WTC11 (cell line): ENCODE data around the gene OGFR. TPM values are rescaled to one million over a fixed set of nuclear protein-coding genes. Genes with fewer than 3 reads are reported as not detected.

Experiments
- ATAC-seq: fragments of 200-7000 bp; cut with Tn5 transposase; 2 replicates; pipeline ENCODE4 v1.10.0; 2021; ENCODE audit warnings: mild to moderate bottlenecking, moderate library complexity
- CTCF ChIA-PET: fragments of 300-600 bp; sonication (Branson Sonifier 250); formaldehyde crosslinking; loops from one replicate; lab custom pipeline; 2021; ENCODE audit warnings: antibody characterized with exemption; lab: Charles Lee
- POLR2A ChIA-PET: fragments of 350-600 bp; sonication (Branson Sonifier 250); formaldehyde crosslinking; loops from one replicate; lab custom pipeline; 2021; ENCODE audit warnings: antibody characterized with exemption; lab: Charles Lee
- DNase-seq: peaks from one replicate; pipeline ENCODE4 v3.0.0; 2021; ENCODE audit warnings: low spot score
- H3K27ac Mint-ChIP-seq: 2 replicates; pipeline ENCODE4 v1.8.0; 2021; ENCODE audit warnings: mixed read lengths
- H3K27me3 Mint-ChIP-seq: 2 replicates; pipeline ENCODE4 v1.8.0; 2021; ENCODE audit warnings: low read depth, mild to moderate bottlenecking, moderate library complexity, mixed read lengths
- H3K36me3 Mint-ChIP-seq: 2 replicates; pipeline ENCODE4 v1.8.0; 2021; ENCODE audit warnings: mixed read lengths
- H3K4me1 Mint-ChIP-seq: 2 replicates; pipeline ENCODE4 v1.8.0; 2022; ENCODE audit warnings: mixed read lengths
- H3K4me3 Mint-ChIP-seq: 2 replicates; pipeline ENCODE4 v1.8.0; 2021; ENCODE audit warnings: mild to moderate bottlenecking, moderate library complexity, mixed read lengths
- H3K9me3 Mint-ChIP-seq: 2 replicates; pipeline ENCODE4 v1.8.0; 2021; ENCODE audit warnings: mixed read lengths
- ELF4 ChIP-seq: sonication (generic); formaldehyde crosslinking; IDR thresholded peaks from 2 replicates; pipeline ENCODE4 v1.8.1; 2022; ENCODE audit warnings: low read depth, mild to moderate bottlenecking, moderate library complexity, missing genetic modification reagents
- FOXJ3 ChIP-seq: sonication (generic); formaldehyde crosslinking; IDR thresholded peaks from 2 replicates; pipeline ENCODE4 v1.9.0; 2021; ENCODE audit warnings: missing genetic modification reagents, mild to moderate bottlenecking, borderline replicate concordance
- FOXP1 ChIP-seq: sonication (generic); formaldehyde crosslinking; IDR thresholded peaks from 2 replicates; pipeline ENCODE4 v1.8.0; 2022; ENCODE audit warnings: missing genetic modification reagents, mild to moderate bottlenecking, moderate library complexity, borderline replicate concordance
- MYBL2 ChIP-seq: sonication (generic); formaldehyde crosslinking; IDR thresholded peaks from 2 replicates; pipeline ENCODE4 v1.8.1; 2023; ENCODE audit warnings: mild to moderate bottlenecking, moderate library complexity, missing genetic modification reagents
- NFATC4 ChIP-seq: fragments of 250-450 bp; sonication (Bioruptor Pico); IDR thresholded peaks from 2 replicates; pipeline ENCODE4 v1.9.0; 2021; ENCODE audit warnings: mild to moderate bottlenecking
- RORB ChIP-seq: fragments of 250-450 bp; sonication (Bioruptor Pico); IDR thresholded peaks from 2 replicates; pipeline ENCODE4 v1.9.0; 2021; ENCODE audit warnings: mild to moderate bottlenecking
- SMAD4 ChIP-seq: sonication (generic); formaldehyde crosslinking; IDR thresholded peaks from 2 replicates; pipeline ENCODE4 v1.8.0; 2022; ENCODE audit warnings: mild to moderate bottlenecking, missing genetic modification reagents
- TCF7 ChIP-seq: sonication (generic); formaldehyde crosslinking; IDR thresholded peaks from 2 replicates; pipeline ENCODE4 v1.8.0; 2022; ENCODE audit warnings: mild to moderate bottlenecking, low read depth, missing genetic modification reagents, moderate library complexity
- ZNF121 ChIP-seq: sonication (generic); formaldehyde crosslinking; IDR thresholded peaks from 2 replicates; pipeline ENCODE4 v1.8.0; 2023; ENCODE audit warnings: missing genetic modification reagents
- ZNF219 ChIP-seq: sonication (generic); formaldehyde crosslinking; IDR thresholded peaks from 2 replicates; pipeline ENCODE4 v1.8.0; 2023; ENCODE audit warnings: missing genetic modification reagents, mild to moderate bottlenecking, borderline replicate concordance
- total RNA-seq: library from RNA; stranded (reverse); gene quantifications from 3 replicates; pipeline ENCODE4 v1.2.3, GENCODE V29; 2021
- TF ChIP-seq, protein P1 (sequence below): sonication (generic); formaldehyde crosslinking; IDR thresholded peaks from 2 replicates; pipeline ENCODE4 v1.8.0; 2022; ENCODE audit warnings: mild to moderate bottlenecking, missing genetic modification reagents
- TF ChIP-seq, protein P2 (sequence below): fragments of 250-450 bp; sonication (Bioruptor Pico); IDR thresholded peaks from 2 replicates; pipeline ENCODE4 v1.9.0; 2021; ENCODE audit warnings: mild to moderate bottlenecking
- TF ChIP-seq, protein P3 (sequence below): sonication (generic); formaldehyde crosslinking; conservative IDR thresholded peaks from 2 replicates; pipeline ENCODE4 v1.8.1; 2022; ENCODE audit warnings: mild to moderate bottlenecking, missing genetic modification reagents
- TF ChIP-seq, protein P4 (sequence below): sonication (generic); formaldehyde crosslinking; IDR thresholded peaks from 2 replicates; pipeline ENCODE4 v1.8.1; 2023; ENCODE audit warnings: mild to moderate bottlenecking, moderate library complexity, missing genetic modification reagents
- TF ChIP-seq, protein P5 (sequence below): sonication (generic); formaldehyde crosslinking; IDR thresholded peaks from 2 replicates; pipeline ENCODE4 v1.8.0; 2023; ENCODE audit warnings: mild to moderate bottlenecking, missing genetic modification reagents
- TF ChIP-seq, protein P6 (sequence below): fragments of 250-450 bp; sonication (Bioruptor Pico); IDR thresholded peaks from 2 replicates; pipeline ENCODE4 v1.9.0; 2021; ENCODE audit warnings: moderate library complexity, mild to moderate bottlenecking, inconsistent platforms, borderline replicate concordance
- TF ChIP-seq, protein P7 (sequence below): sonication (generic); formaldehyde crosslinking; IDR thresholded peaks from 2 replicates; pipeline ENCODE4 v1.8.0; 2022; ENCODE audit warnings: mild to moderate bottlenecking, missing genetic modification reagents

Gene OGFR
- total RNA-seq, 1 experiment from 2014 or later = 43.3 TPM

DNA sequence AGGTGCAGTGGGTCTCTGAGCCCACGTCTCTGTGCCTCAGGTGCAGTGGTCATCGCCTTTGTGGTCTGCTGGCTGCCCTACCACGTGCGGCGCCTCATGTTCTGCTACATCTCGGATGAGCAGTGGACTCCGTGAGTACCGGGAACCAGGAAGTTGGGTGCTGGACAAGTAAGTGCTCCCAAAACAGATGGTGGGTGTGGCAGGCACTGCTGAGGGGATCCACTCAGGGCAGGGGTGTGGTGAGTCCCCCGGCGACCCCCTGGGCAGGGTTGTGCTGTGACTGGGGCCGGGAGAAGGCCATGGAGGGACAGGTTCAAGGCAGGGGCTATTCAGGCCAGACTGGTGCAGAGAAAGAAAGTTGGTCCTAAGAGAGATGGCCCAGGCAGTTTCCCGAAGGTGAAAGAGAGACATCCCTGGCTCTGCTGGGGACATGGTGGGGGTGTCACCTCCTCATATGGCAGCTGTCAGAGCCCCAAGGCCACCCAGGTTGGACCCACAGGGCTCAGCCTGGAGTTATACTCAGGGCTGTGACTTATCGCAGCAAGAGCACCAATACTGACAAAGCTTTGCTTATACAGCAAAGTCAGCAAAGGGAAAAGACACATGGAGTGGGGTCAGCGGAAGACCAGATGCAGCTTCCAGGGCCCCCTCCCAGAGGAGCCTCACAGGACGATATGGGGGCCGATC, 46.3 kb upstream of the OGFR start:
- Mint-ChIP-seq H3K9me3 (no peaks in the 10 kb centered on the region), H3K27ac (no peak overlapping the region), H3K4me3 (no peak overlapping the region), H3K27me3 (peaks cover 7% of the 10 kb centered on the region), H3K36me3 (no peaks in the 10 kb centered on the region)
- DNase-seq (no peak), ATAC-seq (no peak)
- TF ChIP-seq, protein P1, sequence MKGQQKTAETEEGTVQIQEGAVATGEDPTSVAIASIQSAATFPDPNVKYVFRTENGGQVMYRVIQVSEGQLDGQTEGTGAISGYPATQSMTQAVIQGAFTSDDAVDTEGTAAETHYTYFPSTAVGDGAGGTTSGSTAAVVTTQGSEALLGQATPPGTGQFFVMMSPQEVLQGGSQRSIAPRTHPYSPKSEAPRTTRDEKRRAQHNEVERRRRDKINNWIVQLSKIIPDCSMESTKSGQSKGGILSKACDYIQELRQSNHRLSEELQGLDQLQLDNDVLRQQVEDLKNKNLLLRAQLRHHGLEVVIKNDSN (CRISPR knock-in tag) = no peak
- TF ChIP-seq, protein P2, sequence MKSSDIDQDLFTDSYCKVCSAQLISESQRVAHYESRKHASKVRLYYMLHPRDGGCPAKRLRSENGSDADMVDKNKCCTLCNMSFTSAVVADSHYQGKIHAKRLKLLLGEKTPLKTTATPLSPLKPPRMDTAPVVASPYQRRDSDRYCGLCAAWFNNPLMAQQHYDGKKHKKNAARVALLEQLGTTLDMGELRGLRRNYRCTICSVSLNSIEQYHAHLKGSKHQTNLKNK (CRISPR knock-in tag) = no peak
- TF ChIP-seq, all 79 proteins: peak for 0
- ChIA-PET CTCF (interaction anchor here (0.6 to 0.7 kb wide), 2 partner anchors 21 to 376 kb away, joined by 3 to 7 read pairs; no protein-coding TSS in a partner anchor), POLR2A (no interaction called here)
- no peaks in the 10 kb centered on the region; the same call in 1 of the 2 replicates for H3K4me1 Mint-ChIP-seq

DNA sequence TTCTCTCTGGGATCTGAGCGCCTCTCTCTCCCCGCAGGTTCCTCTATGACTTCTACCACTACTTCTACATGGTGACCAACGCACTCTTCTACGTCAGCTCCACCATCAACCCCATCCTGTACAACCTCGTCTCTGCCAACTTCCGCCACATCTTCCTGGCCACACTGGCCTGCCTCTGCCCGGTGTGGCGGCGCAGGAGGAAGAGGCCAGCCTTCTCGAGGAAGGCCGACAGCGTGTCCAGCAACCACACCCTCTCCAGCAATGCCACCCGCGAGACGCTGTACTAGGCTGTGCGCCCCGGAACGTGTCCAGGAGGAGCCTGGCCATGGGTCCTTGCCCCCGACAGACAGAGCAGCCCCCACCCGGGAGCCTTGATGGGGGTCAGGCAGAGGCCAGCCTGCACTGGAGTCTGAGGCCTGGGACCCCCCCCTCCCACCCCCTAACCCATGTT, 44.6 kb upstream of the OGFR start:
- Mint-ChIP-seq H3K36me3 (no peaks in the 10 kb centered on the region), H3K9me3 (no peaks in the 10 kb centered on the region), H3K4me1 (no peaks in the 10 kb centered on the region; the same call in 1 of the 2 replicates), H3K27ac (no peak overlapping the region), H3K27me3 (peaks cover 6% of the 10 kb centered on the region), H3K4me3 (no peak overlapping the region)
- ChIA-PET CTCF (interaction anchor here (0.5 to 1.0 kb wide), 2 partner anchors 31 to 736 kb away, joined by 3 to 5 read pairs; no protein-coding TSS in a partner anchor), POLR2A (no interaction called here)
- DNase-seq (no peak), ATAC-seq (no peak)
- TF ChIP-seq NFATC4 (CRISPR knock-in tag) (no peak), RORB (CRISPR knock-in tag) (no peak), MYBL2 (CRISPR knock-in tag) (no peak), SMAD4 (CRISPR knock-in tag) (no peak)
- TF ChIP-seq, protein P3, sequence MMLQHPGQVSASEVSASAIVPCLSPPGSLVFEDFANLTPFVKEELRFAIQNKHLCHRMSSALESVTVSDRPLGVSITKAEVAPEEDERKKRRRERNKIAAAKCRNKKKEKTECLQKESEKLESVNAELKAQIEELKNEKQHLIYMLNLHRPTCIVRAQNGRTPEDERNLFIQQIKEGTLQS (CRISPR knock-in tag) = no peak
- TF ChIP-seq, protein P4, sequence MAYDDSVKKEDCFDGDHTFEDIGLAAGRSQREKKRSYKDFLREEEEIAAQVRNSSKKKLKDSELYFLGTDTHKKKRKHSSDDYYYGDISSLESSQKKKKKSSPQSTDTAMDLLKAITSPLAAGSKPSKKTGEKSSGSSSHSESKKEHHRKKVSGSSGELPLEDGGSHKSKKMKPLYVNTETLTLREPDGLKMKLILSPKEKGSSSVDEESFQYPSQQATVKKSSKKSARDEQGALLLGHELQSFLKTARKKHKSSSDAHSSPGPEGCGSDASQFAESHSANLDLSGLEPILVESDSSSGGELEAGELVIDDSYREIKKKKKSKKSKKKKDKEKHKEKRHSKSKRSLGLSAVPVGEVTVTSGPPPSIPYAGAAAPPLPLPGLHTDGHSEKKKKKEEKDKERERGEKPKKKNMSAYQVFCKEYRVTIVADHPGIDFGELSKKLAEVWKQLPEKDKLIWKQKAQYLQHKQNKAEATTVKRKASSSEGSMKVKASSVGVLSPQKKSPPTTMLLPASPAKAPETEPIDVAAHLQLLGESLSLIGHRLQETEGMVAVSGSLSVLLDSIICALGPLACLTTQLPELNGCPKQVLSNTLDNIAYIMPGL (CRISPR knock-in tag) = no peak
- TF ChIP-seq, protein P1 (CRISPR knock-in tag) = no peak
- TF ChIP-seq, protein P2 (CRISPR knock-in tag) = no peak

DNA sequence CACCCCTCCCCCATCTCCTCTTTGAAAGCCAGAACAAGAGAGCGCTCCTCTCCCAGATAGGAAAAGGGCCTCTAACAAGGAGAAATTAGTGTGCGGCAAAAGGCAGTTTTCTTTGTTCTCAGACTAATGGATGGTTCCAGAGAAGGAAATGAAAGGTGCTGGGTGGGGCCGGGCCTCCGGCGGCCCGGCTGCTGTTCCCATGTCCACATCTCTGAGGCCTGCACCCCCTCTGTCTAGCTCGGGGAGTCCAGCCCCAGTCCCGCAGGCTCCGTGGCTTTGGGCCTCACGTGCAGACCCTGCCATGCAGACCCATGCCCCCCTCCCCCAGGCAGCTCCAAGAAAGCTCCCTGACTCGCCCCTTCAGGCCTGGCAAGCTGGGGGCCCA, 44.2 kb upstream of the OGFR start:
- no peaks in the 10 kb centered on the region for H3K36me3 Mint-ChIP-seq
- no peak overlapping the region for H3K27ac Mint-ChIP-seq
- ChIA-PET POLR2A (no interaction called here), CTCF (interaction anchor here (0.5 to 1.2 kb wide), 2 partner anchors 31 to 736 kb away, joined by 3 to 5 read pairs; no protein-coding TSS in a partner anchor)
- H3K4me1 Mint-ChIP-seq = no peaks in the 10 kb centered on the region; the same call in 1 of the 2 replicates
- ATAC-seq (no peak), DNase-seq (no peak)
- no peak overlapping the region for H3K4me3 Mint-ChIP-seq
- peaks cover 6% of the 10 kb centered on the region for H3K27me3 Mint-ChIP-seq
- no peaks in the 10 kb centered on the region for H3K9me3 Mint-ChIP-seq
- TF ChIP-seq, protein P3 (CRISPR knock-in tag) = no peak
- TF ChIP-seq, protein P1 (CRISPR knock-in tag) = no peak
- TF ChIP-seq, protein P5, sequence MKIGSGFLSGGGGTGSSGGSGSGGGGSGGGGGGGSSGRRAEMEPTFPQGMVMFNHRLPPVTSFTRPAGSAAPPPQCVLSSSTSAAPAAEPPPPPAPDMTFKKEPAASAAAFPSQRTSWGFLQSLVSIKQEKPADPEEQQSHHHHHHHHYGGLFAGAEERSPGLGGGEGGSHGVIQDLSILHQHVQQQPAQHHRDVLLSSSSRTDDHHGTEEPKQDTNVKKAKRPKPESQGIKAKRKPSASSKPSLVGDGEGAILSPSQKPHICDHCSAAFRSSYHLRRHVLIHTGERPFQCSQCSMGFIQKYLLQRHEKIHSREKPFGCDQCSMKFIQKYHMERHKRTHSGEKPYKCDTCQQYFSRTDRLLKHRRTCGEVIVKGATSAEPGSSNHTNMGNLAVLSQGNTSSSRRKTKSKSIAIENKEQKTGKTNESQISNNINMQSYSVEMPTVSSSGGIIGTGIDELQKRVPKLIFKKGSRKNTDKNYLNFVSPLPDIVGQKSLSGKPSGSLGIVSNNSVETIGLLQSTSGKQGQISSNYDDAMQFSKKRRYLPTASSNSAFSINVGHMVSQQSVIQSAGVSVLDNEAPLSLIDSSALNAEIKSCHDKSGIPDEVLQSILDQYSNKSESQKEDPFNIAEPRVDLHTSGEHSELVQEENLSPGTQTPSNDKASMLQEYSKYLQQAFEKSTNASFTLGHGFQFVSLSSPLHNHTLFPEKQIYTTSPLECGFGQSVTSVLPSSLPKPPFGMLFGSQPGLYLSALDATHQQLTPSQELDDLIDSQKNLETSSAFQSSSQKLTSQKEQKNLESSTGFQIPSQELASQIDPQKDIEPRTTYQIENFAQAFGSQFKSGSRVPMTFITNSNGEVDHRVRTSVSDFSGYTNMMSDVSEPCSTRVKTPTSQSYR (CRISPR knock-in tag) = no peak
- TF ChIP-seq, protein P6, sequence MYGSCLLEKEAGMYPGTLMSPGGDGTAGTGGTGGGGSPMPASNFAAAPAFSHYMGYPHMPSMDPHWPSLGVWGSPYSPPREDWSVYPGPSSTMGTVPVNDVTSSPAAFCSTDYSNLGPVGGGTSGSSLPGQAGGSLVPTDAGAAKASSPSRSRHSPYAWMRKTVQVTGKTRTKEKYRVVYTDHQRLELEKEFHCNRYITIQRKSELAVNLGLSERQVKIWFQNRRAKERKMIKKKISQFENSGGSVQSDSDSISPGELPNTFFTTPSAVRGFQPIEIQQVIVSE (CRISPR knock-in tag) = no peak
- TF ChIP-seq ZNF219 (no peak), TCF7 (CRISPR knock-in tag) (no peak), FOXJ3 (CRISPR knock-in tag) (no peak), FOXP1 (CRISPR knock-in tag) (no peak), ZNF121 (CRISPR knock-in tag) (no peak), ELF4 (CRISPR knock-in tag) (no peak), MYBL2 (CRISPR knock-in tag) (no peak)
- TF ChIP-seq, protein P7, sequence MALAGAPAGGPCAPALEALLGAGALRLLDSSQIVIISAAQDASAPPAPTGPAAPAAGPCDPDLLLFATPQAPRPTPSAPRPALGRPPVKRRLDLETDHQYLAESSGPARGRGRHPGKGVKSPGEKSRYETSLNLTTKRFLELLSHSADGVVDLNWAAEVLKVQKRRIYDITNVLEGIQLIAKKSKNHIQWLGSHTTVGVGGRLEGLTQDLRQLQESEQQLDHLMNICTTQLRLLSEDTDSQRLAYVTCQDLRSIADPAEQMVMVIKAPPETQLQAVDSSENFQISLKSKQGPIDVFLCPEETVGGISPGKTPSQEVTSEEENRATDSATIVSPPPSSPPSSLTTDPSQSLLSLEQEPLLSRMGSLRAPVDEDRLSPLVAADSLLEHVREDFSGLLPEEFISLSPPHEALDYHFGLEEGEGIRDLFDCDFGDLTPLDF = no peak
